HG03280 (cell line): ENCODE measurements around the gene TFIP11.

Experiments
- ATAC-seq: cut with Tn5 transposase; IDR thresholded peaks from one replicate; pipeline ENCODE4 v1.9.1; 2021; ENCODE audit warnings: mild to moderate bottlenecking, moderate library complexity; ENCODE audit not compliant: unreplicated experiment

The TFIP11 gene

DNA sequence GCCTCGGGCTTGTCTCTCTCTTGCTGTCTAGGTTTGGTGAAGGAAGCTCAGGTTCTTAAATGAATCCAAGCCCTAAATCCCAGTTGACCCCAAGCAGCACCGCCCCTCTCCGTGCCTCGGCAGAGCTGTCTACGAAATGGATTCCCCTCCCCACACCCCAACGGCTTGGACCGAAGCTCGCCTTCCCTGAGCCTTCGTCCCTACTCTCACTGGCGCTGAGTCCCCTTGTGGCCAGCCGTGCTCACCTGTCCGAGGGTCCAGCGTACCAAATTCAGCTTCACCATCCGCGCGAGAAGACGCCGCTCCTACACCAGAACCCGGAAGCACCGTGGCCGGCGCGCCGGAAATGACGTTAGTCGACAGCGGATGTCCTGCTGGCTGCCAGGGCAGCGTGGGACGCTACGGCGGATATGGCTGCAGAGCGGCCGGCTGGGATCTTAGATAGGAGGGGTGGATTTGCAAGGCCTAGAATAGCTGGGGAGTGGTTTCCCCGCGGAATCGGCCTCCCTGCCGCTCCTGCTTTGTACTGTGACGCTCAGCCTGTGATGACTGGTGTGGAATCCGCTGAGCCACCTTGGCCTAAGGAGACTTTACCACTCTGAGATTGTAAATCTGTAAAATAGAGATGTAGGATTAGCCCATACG is at the start of gene TFIP11:
TFIP11 (minus strand) TSS at position 325 of the 645 bp plus-strand sequence. CDS start 2,201 bp downstream, outside the sequence.
- ATAC-seq, result peak; percentile 90

DNA sequence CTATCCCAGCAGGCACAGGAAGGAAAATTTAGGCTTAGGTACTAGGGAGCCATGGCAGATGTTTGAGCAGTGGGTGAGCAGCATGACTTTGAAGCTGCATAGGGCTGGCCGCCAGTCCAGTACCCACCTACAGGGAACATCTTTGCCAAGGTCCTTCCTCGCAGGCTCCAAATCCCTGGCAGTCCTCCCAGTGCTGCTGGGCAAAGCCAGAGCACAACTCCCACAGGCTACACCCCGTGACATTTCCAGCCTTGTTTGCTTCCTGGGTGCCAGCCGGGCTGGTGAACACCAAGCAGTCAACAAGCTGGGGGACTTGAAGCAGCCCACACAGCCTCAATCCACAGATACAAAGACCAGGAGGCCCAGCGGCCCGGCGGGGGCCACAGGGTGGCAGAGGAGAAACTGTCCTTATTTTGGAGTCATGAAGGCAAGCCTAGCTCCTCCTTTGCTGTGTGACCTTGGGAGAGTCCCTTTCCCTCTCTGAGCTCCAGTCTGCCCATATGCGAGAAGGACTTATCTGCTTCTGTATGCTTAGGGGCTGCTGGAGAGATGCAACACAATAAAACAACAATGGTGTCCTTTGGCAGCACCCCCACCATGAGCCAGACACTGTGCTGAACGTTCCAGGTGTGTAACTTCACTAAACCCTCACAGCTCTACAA is 49.6 kb upstream of the TFIP11 start:
- no peak for ATAC-seq

DNA sequence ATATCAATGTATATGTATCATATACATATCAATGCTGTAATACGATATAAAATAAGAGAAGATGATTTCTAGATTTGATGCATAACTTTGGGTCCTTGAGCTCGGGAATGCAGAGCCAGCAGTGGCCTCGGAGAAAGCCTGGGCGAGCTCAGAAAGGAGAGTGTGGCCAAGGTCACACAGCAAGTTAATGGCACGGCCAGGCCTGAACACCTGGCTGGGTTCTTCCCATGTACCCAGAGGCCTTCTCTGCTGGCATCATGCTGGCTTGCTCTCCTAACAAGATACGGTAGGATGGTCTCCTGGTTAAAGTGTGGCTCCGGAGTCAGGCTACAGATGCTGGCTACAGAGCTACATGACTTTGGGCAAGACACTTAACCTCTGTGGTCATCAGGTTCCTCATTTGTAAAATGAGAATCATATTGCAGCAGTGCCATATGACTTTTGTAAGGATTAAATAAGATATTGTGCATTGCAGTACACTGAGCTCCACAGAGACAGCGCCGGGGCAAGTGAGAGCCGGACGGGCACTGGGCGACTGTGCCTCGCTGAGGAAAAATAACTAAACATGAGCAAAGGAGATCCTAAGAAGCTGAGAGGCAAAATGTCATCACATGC is 47.8 kb upstream of the TFIP11 start:
- ATAC-seq, result no peak

DNA sequence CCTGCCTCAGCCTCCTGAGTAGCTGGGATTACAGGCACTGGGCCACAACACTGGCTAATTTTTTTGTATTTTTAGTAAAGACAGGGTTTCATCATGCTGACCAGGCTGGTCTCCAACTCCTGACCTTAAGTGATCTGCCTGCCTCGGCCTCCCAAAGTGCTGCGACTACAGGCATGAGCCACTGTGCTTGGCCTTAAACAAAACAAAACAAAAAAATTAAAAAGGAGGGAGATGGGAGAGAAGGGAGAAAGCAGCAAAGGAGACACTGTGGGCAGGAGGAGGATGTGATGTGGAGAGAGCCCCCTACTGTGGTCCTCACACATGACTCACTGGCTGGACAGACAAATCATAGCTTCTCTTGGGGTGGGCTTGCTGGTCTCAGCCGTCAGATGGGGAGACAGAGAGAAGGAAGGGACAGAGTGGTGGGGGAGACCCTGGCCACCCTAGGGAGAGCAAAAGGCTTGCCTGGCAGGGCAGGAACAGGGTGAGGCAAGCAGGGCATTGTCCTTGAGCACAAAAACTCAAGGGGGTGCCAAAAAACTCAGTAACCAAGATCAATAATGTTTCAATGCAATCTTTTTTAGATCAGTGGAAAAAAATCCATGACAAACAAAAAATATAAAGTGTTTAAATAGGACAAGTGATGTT is 46.1 kb upstream of the TFIP11 start:
- no peak for ATAC-seq

DNA sequence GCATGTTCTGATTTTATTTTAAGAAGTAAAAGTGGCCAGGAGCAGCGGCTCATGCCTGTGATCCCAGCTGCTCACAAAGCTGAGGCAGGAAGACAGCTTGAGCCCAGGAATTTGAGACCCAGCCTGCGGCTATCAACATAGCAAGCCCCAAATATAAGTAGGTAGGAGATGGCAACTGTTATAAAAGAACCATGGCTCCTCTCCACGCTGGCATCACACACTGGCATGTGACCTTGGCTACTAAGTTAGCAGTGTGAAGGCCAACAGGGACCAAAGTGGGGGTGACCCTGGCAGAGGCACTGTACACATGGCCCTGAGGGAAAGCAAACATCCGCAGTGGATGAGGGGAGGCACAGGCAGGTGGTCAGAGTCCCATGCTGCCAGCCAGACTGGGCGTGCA is 44.6 kb upstream of the TFIP11 start:
- no peak for ATAC-seq

DNA sequence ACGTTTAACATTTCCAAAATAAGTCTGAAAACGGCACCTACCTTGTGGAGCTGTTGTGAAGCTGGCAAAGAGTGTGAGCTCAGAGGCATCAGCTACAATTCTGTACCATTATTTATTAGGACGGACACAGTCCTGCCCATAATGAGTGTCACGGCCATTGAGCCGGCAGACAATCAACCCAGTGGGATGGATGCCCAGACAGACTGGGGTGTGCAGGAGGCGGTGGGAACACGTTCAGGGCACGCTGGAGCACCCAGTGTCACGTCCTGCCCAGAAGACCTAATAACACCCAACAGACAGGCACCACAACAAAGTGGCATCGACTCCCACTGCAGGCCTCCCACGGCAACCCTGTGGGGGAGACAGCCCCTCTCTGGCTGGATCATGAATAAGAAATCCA is 43.2 kb upstream of the TFIP11 start:
- ATAC-seq, result no peak

DNA sequence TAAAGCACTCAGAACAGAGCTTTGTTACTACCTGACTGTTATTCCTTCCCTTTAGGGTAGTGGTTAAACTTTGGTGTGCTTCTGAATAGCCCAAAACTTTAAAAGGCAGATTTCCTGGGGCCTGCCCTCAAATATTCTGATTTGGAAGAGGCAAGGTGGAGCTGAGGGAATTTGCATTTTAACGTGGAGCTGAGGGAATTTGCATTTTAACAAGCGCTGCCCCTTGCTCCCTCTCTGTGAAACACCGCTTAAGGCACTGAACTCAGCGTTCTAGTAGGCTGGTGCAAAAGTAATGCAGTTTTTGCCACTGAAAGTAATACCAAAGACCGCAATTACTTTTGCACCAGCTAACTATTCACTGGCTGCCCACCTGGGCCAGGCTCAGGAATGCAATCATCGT is 42.7 kb upstream of the TFIP11 start:
- ATAC-seq, result no peak

DNA sequence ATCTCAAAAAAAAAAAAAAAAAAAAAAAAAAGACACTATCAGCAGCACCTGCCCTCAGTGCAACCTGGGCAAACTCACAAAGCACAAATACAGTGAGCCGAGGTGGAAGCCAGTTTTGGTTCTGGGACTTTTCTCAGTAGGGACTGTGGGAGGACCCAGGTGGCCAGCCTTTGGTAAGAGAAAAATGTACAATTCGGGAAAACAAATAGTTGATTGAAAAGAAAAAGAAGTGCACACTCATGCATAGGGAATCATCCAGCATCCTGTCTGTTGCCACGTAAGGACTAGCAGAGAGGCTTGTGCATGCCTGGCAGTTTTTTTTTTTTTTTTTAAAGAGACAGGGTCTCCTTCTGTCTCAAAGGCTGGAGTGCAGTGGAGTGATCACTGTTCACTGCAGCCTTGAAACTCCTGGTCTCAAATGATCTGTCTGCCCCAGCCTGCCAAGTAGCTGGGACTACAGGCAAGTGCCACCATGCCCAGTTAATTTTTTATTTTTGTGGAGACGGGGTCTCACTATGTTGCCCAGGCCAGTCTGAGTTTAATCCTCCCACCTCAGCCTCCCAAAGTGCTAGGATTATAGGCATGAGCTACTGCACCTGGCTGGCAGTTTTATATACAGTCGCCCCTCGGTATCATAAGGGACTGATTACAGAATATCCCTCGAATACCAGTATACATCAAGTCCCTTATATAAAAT is 40.9 kb upstream of the TFIP11 start:
- no peak for ATAC-seq

DNA sequence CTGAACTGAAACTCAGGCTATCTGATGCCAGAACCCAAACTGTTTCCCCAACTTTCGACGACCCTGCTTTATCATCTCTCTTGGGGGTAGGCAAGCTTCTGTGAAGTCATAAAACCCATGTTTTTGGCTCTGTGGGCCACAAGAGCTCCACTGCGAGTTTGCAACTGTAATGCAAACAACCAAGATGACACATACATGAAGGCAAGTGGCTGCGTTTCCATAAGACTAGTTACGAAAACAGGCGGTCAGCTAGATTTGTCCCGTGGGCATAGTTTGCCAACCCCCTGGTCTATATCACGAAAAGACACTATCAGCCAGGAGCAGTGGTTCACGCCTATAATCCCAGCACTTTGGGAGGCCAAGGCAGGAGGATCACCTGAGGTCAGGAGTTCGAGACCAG is 40.2 kb upstream of the TFIP11 start:
- ATAC-seq, result no peak

DNA sequence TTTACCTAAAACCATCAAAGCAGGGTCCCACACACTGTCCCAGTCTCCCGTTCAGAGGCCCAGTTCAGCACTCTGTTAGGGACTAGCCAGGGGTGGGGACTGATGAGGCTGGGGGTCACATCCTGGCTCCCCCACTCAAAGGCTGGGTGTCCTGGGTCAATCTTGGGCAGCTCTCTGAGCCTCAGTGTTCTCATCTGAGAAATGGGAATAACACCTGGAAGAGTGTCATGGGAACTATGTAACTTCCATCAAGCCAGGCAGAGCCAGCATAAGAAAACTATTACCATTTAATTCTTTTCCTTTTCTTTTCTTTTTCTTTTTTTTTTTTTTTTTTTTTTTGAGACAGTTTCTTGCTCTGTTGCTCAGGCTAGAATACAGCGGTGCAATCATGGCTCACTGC is 39.3 kb upstream of the TFIP11 start:
- ATAC-seq, result no peak

DNA sequence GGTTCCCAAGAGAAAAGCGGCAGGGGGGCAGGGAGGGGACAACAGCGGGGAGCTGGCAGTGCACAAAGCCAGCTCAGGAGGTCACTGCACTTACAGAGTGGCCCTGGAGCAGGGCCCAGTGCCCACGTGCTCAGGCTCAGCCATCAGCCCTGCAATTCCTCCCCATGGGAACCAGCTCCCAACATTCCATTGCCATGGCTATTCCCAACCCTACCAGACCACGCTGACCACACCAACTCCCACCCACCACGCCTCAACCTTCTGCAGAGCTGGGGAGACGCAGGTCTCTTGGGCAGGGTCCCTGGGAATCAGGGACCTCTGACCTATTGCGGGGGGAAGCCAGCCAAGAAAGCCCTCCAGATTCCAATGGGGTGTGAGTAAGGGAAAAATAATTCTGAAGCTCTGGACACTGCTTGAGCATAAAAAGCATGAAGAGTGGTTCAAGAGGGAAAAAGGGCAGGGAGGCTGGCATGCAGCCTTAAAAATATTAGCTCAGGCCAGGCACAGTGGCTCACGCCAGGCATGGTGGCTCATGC is 38.3 kb upstream of the TFIP11 start:
- ATAC-seq, result no peak

DNA sequence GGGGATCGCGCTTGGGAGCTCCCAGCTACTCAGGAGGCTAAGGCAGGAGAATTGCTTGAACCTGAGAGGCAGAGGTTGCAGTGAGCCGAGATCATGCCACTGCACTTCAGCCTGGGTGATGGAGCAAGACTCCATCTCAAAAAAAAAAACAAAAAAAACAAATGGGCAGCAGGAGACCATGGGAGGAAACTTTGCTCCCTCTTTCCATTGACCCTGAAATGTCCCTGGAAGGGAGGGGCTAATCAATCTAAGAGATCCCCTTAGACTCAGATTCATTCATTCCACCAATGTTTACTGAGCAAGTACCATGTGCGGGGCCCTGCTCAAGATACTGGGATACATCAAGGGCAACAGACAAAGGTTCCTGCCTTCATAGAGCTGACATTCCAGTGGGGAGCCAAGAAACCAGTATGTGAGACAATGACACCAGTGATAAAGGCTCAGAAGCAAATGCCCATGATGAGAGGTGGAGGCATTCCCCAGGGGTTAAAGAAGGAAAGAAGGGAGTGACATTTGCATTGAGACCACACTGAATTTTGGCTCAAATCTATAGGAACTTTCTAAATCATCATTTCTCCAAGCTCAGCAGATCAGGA is 37.7 kb upstream of the TFIP11 start:
- no peak for ATAC-seq

DNA sequence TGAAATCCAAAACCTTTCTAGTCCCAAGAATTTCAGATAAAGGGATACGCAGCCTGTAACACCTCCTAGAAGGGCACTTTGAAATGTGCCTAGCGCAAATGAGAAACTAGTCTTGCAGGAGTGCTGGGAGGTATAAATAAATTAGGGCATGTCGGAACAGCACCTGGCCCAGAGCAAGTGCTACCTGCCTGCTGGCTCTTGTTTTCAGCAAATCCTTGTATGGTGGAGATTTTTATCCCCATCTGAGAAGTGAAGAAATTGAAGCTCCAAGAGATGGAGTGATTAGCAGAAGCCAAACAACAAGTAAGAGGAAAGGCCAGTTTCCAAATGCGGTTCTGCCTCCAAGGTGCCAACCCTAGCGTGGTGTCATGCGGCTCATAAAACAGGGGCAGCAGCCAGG is 36.7 kb upstream of the TFIP11 start:
- no peak for ATAC-seq

DNA sequence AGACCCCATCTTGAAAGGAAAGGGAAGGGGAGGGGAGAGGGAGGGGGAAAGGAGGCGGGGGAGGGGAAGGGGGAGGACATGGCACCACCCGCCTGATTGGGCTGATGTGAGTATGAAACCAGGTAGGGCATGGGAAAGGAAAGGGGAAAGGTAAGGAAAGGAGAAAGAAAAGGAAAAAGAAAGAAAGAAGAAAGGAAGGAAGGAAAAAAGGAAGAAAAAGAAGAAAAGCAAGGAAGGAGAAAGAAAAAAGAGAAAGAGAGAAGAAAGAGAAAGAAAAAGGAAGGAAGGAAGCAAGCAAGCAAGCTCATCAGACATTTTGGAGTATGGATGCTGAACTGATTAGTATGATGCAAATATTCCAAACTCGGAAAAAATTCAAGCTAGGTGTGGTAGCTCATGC is 36.0 kb upstream of the TFIP11 start:
- no peak for ATAC-seq

DNA sequence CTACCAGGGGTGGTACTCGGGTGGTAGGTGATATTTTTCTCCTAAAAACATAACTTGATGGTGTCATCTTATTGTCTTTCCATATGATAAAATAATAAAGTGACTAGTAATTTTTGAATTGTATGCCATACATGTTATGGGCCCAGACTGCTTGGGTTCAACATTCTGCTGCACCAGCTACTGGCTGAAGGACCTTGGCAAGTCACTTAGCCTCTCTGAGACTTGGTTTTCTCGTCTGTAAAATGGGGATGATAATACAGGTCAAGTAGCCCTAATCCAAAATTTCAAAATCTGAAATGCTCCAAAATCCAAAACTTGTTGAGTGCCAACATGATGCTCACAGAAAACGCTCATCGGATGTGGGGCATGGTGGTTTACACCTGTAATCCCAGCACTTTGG is 35.6 kb upstream of the TFIP11 start:
- no peak for ATAC-seq

DNA sequence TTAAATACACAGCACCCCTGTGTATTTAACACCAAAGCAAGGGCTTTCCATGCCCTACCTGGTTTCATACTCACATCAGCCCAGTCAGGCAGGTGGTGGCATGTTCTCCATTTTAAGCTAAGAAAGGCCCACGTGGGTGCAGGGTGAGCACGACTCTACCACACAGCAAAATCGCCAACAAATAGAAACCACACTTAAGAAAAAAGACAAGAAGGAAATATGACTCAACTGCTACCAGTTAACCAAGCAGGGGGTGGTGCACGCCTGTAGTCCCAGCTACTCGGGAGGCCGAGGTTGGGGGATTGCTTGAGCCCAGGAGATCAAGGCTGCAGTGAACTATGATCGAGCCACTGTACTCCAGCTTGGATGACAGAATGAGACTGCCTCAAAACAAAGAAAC is 35.2 kb upstream of the TFIP11 start:
- no peak for ATAC-seq

DNA sequence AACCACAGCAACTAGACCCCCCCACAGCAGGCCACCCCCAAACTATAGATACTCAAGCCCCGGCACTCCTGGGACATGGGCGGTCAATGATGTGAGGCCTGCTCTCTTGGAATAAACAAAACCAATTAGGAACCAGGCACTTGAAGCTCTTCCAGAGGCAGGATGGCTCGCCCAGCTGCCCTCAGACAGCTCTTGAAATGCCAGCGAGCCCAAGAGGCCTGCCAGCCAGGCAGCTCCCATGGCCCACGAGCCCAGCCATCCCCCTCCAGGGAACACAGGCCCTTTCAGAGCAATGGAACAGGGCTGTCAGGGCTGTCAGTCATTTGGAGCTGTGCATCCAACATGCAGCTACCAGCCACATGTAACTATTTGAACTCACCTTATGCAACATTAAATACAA is 34.0 kb upstream of the TFIP11 start:
- ATAC-seq, result no peak

DNA sequence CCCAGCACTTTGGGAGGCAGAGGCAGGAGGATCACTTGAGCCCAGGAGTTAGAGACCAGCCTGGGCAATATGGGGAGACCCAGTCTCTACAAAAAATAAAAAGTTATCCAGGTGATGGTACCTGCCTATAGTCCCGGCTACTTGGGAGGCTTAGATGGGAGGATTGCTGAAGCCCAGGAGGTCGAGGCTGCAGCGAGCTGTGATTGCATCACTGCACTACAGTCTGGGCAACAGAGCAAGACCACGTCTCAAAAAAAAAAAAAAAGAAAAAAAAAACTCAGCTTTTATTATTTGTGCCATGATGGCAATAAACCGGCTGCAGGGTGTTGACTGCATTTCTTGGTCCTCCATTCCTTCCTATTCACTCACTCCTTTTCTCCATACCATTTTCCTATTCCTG is 33.6 kb upstream of the TFIP11 start:
- ATAC-seq, result no peak

DNA sequence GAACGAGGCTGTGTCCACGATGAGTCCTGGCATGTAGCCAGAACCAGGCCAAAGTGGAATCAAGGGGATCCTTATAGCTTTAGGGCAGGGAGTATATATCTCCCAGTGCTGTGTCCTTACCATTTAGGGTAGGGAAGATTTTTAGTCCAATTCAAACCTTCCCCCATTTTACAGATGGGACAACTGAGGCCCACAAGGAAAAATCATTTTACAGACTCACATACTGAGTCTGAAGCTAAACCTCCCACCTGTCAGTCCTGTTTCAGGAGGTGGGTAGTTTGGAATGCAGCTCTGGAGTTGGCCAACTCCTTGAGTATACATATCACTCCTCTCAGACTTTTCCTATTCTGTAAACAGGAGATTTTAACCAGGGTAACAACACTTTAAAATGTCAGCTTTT is 33.1 kb upstream of the TFIP11 start:
- no peak for ATAC-seq

DNA sequence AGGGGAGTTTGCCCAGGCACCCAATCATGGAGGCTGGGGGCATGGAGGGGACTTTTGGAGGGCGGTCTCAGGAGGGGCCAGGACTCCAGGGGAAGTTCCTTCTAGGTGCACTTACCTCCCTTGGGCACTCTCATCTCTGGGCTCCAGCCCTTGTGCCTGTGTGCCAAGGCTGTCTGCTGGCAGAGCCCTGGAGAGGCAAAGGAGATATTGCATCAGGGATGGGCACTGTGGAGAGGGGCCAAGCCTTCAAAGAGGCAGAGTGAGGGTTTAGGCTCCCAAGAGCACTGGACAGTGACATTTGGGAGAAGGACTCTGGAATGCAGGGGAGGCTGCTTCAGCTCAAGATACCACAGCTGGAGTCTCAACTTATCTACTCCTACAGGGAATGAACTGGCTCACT is 32.2 kb upstream of the TFIP11 start:
- no peak for ATAC-seq

DNA sequence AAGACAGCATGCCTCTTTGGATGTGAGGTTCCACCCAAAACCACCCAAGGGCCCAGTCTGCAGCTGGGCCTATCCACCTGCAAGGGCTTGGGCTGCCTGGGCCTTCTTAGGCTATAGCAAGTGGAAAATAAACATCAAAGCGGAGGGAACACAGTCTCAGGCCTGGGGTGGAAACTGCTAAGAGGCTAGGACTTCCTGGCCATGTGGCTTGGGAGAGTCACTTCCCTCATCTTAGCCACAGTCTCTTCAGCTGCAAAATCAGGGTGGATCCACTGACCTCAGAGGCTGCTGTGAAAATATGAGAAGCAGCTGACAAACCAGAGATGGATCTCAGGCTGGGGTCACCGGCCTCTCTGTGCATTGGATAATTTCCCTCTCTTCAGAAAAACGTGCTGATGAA is 30.6 kb upstream of the TFIP11 start:
- ATAC-seq, result no peak
